Stomach (tissue), 9 donors: ENCODE data around the gene SF3A2. TPM values are rescaled to one million over a fixed set of nuclear protein-coding genes. Genes with fewer than 3 reads are reported as not detected.
"Not testable (repeated sequence)": the region's sequence is repeated elsewhere in the genome, so short reads cannot be mapped to it uniquely, and the experiment has no call there.

ENCODE experiments used
- DNase-seq, 2 donors: peaks; one replicate each; pipeline versions ENCODE4 v3.0.0 to v3.0.0-alpha.2; 2013 to 2019
- H3K27ac ChIP-seq, 5 donors: fragments of 200-600 bp in 4 of 5; sonication (generic) in 4 of 5; one replicate each; pipeline ENCODE4 v1.5.1; 2013 to 2019; ENCODE audit warnings: mild to moderate bottlenecking in 1 of 5, moderate library complexity in 1 of 5
- H3K27me3 ChIP-seq, 3 donors: fragments of 200-600 bp; sonication (generic); one replicate each; pipeline ENCODE4 v1.5.1; 2017 to 2019; ENCODE audit warnings: mixed run types in 1 of 3
- H3K36me3 ChIP-seq, 4 donors: fragments of 200-600 bp; sonication (generic); 1 replicate in 3 of 4; 2 replicates in 1 of 4; pipeline ENCODE4 v1.5.1; 2016 to 2019
- H3K4me1 ChIP-seq, 4 donors: fragments of 200-600 bp; sonication (generic); one replicate each; pipeline ENCODE4 v1.5.1; 2016 to 2019
- H3K4me3 ChIP-seq, 4 donors: fragments of 200-600 bp; sonication (generic) in 3 of 4; one replicate each; pipeline ENCODE4 v1.5.1; 2016 to 2019; ENCODE audit warnings: mild to moderate bottlenecking in 1 of 4
- H3K9me3 ChIP-seq, 4 donors: fragments of 200-600 bp; sonication (generic); one replicate each; pipeline ENCODE4 v1.5.1; 2016 to 2019
- CTCF ChIP-seq, 7 experiments: fragments of 450-650 bp in 4 of 7; fragments of 200-600 bp in 3 of 7; sonication (generic) in 3 of 7; IDR thresholded peaks; one replicate each; pipeline ENCODE4 v1.5.1; 2016 to 2019; ENCODE audit warnings: antibody characterized with exemption in 7 of 7, control low read depth in 2 of 7, mild to moderate bottlenecking in 1 of 7
- EP300 ChIP-seq: sonication (generic); formaldehyde crosslinking; IDR thresholded peaks from one replicate; pipeline ENCODE4 v1.6.1; 2017; ENCODE audit warnings: antibody characterized with exemption
- POLR2A ChIP-seq, 4 donors: fragments of 450-650 bp; IDR thresholded peaks; one replicate each; pipeline ENCODE4 v1.6.1; 2016; ENCODE audit warnings: antibody characterized with exemption in 4 of 4, control low read depth in 2 of 4, mild to moderate bottlenecking in 1 of 4, moderate library complexity in 1 of 4
- POLR2AphosphoS5 ChIP-seq, 3 donors: sonication (generic); formaldehyde crosslinking; IDR thresholded peaks; one replicate each; pipeline ENCODE4 v1.6.1; 2016; ENCODE audit warnings: antibody characterized with exemption in 3 of 3
- WGBS, 5 donors: extraction: QIAGEN DNeasy Blood & Tissue Kit in 3 of 5; methylation state at CpG; one replicate each; pipeline versions ENCODE4 v1.1.5 to v1.1.7; 2013 to 2018; 5-methylcytosine and 5-hydroxymethylcytosine counted together
- intact Hi-C: fragments of 100-400 bp; cut with DNase I; formaldehyde crosslinking; loops from one replicate; pipeline ENCODE4 v1.15.1; 2023; ENCODE audit warnings: low total_unique reads
- polyA plus RNA-seq, 3 donors: library from polyadenylated mRNA; stranded (reverse); fragments of 200-250 nt; gene quantifications; one replicate each; pipeline ENCODE4 v1.2.3, GENCODE V29; 2013
- total RNA-seq, 5 donors: library from RNA; depleted of rRNA; stranded (reverse); fragments of >200 nt; gene quantifications; one replicate each; pipeline versions ENCODE4 v1.1.0 to v1.2.3, GENCODE V29; 2014 to 2016
- donor health status: healthy with polysubstance abuse.
- donor health status: Bipolar disorder and iron deficiency.
- donor health status: healthy.

SF3A2 gene
- total and polyA plus RNA-seq, 8 donors: 25.8 to 214 (median 37.0) TPM

GRCh38 chr19:2197270-2197669 is 39.4 kb upstream of the SF3A2 start:
- H3K4me1 ChIP-seq: peaks cover 0 to 6% (median 0%) of the 10 kb centered on the region in 4 donors
- TF ChIP-seq POLR2A (IDR thresholded peaks at IDR 0.05): no peak
- no peak overlapping the region for H3K27ac ChIP-seq
- 88 to 93% (median 93%) methylated on average over 11 to 15 of the region's 15 CpGs for WGBS, 5 donors
- H3K36me3 ChIP-seq: peaks cover 40 to 93% (median 90%) of the 10 kb centered on the region in 4 donors
- DNase-seq: no peak
- no peaks in the 10 kb centered on the region for H3K9me3 ChIP-seq
- intact Hi-C loops: no loop called here
- no peak overlapping the region for H3K4me3 ChIP-seq
- no peaks in the 10 kb centered on the region for H3K27me3 ChIP-seq

- Histone ChIP-seq H3K4me3 (no peak overlapping the region), H3K27ac (no peak overlapping the region), H3K4me1 (peaks cover 0 to 6% (median 0%) of the 10 kb centered on the region in 4 donors), H3K9me3 (no peaks in the 10 kb centered on the region), H3K27me3 (no peaks in the 10 kb centered on the region), H3K36me3 (peaks cover 32 to 93% (median 90%) of the 10 kb centered on the region in 4 donors)
- 69 to 94% (median 90%) methylated on average over 4 to 22 of the region's 22 CpGs for WGBS, 5 donors
- DNase-seq: no peak
- intact Hi-C loops: no loop called here
- TF ChIP-seq EP300 (no peak), POLR2A (IDR thresholded peaks at IDR 0.05) (no peak), CTCF (IDR thresholded peaks at IDR 0.05) (no peak), POLR2AphosphoS5 (IDR thresholded peaks at IDR 0.05) (no peak)
These were observed 38.3 kb upstream of the SF3A2 start for GRCh38 chr19:2198317-2198716.

- peak in 1 of 2 donors; percentile 34 for DNase-seq
- Histone ChIP-seq H3K27me3 (no peaks in the 10 kb centered on the region), H3K4me3 (no peak overlapping the region), H3K27ac (no peak overlapping the region), H3K9me3 (no peaks in the 10 kb centered on the region), H3K4me1 (peaks cover 5 to 12% (median 8%) of the 10 kb centered on the region in 4 donors), H3K36me3 (peaks cover 31 to 93% (median 90%) of the 10 kb centered on the region in 4 donors)
- 82 to 86% (median 85%) methylated on average over 11 to 18 of the region's 18 CpGs for WGBS, 5 donors
- TF ChIP-seq POLR2A (IDR thresholded peaks at IDR 0.05) (no peak), POLR2AphosphoS5 (IDR thresholded peaks at IDR 0.05) (no peak), CTCF (IDR thresholded peaks at IDR 0.05) (no peak), EP300 (no peak)
- intact Hi-C loops: no loop called here
These were observed 37.4 kb upstream of the SF3A2 start for GRCh38 chr19:2199215-2199614.

GRCh38 chr19:2199861-2200623 is 36.6 kb upstream of the SF3A2 start:
- WGBS, 5 donors: 80 to 90% (median 89%) methylated on average over 31 to 37 of the region's 37 CpGs
- no peak overlapping the region for H3K4me3 ChIP-seq
- H3K4me1 ChIP-seq: peaks cover 8 to 19% (median 15%) of the 10 kb centered on the region in 4 donors
- H3K27me3 ChIP-seq: no peaks in the 10 kb centered on the region
- H3K27ac ChIP-seq: no peak overlapping the region
- no peaks in the 10 kb centered on the region for H3K9me3 ChIP-seq
- TF ChIP-seq CTCF (IDR thresholded peaks at IDR 0.05): no peak
- no peak for TF ChIP-seq POLR2AphosphoS5 (IDR thresholded peaks at IDR 0.05)
- TF ChIP-seq EP300: no peak
- no peak for TF ChIP-seq POLR2A (IDR thresholded peaks at IDR 0.05)
- DNase-seq: no peak
- intact Hi-C loops: no loop called here
- H3K36me3 ChIP-seq: peaks cover 26 to 91% (median 87%) of the 10 kb centered on the region in 4 donors

- H3K9me3 ChIP-seq, H3K27ac ChIP-seq, H3K4me3 ChIP-seq, intact Hi-C loops, DNase-seq, H3K27me3 ChIP-seq: not testable (repeated sequence)
- WGBS, 5 donors: 95 to 97% (median 96%) methylated on average over 50 of the region's 50 CpGs
- H3K36me3 ChIP-seq: peaks cover 21 to 91% (median 82%) of the 10 kb centered on the region in 4 donors
- peaks cover 8 to 19% (median 16%) of the 10 kb centered on the region in 4 donors for H3K4me1 ChIP-seq
These were observed 35.9 kb upstream of the SF3A2 start for GRCh38 chr19:2200624-2201294.
